ENCODE data around the gene SFI1. TPM values are rescaled to one million over a fixed set of nuclear protein-coding genes. Genes with fewer than 3 reads are reported as not detected.

SFI1 gene
- total and polyA plus RNA-seq, 2 of the 8 experiments (the other 6 are each of a cell fraction or from before 2014, with no cell fraction given): 10.4 to 30.1 TPM

DNA sequence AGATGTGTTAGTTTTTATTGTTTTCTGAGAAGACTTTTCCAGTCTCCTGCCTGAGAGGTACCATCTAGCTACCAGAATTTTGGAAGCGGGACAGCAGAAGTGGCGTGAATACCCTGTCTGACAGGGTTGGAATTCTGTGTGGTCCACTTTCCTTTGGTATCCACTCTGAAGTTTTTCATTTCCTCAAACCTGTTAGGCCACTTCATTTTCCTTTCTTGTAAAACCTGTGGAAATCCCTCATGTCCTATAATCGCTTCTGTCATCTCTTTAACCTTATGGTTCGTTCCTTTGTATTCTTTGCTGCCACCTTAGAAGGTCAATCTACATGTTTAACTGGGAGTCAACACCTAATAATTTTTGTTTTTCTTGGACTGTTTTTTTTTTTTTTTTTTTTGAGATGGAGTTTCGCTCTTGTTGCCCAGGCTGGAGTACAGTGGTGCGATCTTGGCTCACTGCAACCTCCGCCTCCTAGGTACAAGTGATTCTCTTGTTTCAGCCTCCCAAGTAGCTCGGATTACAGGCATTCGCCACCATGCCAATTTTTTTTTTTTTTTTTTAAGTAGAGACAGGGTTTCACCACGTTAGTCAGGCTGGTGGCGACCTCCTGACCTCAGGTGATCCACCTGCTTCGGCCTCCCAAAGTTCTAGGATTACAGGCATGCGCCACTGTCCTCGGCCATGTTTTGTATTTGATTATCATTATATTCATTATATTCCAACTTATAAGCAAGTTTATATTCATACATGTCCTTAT is 7.1 kb downstream of the SFI1 start:
- no peak overlapping the region for H2BK12ac ChIP-seq (ENCODE audit: low read depth, low read length)
- DNase-seq (ENCODE audit: low read depth in 1 of 2, low spot score in 2 of 2) (no peak), FAIRE-seq (no peak)
- no peaks in the 10 kb centered on the region for H3K27me3 ChIP-seq (replicated peaks in 1 of 4; ENCODE audit: control insufficient read depth in 3 of 4, extremely low read depth in 1 of 4, insufficient read depth in 3 of 4, low read length in 3 of 4)
- no peak overlapping the region for H3K4me3 ChIP-seq (ENCODE audit: extremely low read depth in 1 of 4, insufficient read depth in 2 of 4, low read depth in 3 of 4, low read length in 4 of 4)
- H3K9me3 ChIP-seq (ENCODE audit: insufficient read depth in 2 of 2, low read depth in 1 of 2, low read length in 1 of 2): no peaks in the 10 kb centered on the region; a peak in 1 of 4 replicates
- H4K8ac ChIP-seq (ENCODE audit: extremely low read depth, insufficient read depth, low read length): no peak overlapping the region
- no peaks in the 10 kb centered on the region; a peak in 1 of 8 replicates for H3K36me3 ChIP-seq (ENCODE audit: control insufficient read depth in 2 of 4, insufficient read depth in 4 of 4, low read length in 3 of 4)
- no peak overlapping the region for H3K56ac ChIP-seq (replicated peaks; ENCODE audit: insufficient read length, low read depth, low read length)
- no peak overlapping the region for H4K91ac ChIP-seq (replicated peaks; ENCODE audit: insufficient read length, low read length)
- no peaks in the 10 kb centered on the region for H4K20me1 ChIP-seq (replicated peaks in 1 of 2; ENCODE audit: control insufficient read depth in 1 of 2, insufficient read depth in 2 of 2, low read length in 2 of 2)
- H2AK5ac ChIP-seq (ENCODE audit: low read depth, low read length): no peak overlapping the region
- H2BK20ac ChIP-seq (ENCODE audit: low read length): no peak overlapping the region
- H3K4me2 ChIP-seq (ENCODE audit: insufficient read depth in 1 of 2, low read depth in 2 of 2, low read length in 2 of 2): no peak overlapping the region
- no peak overlapping the region for H3K14ac ChIP-seq (ENCODE audit: insufficient read length)
- H3K79me1 ChIP-seq (ENCODE audit: low read depth, low read length): no peaks in the 10 kb centered on the region
- no peak overlapping the region for H3K9ac ChIP-seq (replicated peaks in 1 of 4; ENCODE audit: extremely low read depth in 1 of 4, low read depth in 3 of 4, low read length in 3 of 4)
- no peak overlapping the region for H3K18ac ChIP-seq (ENCODE audit: extremely low read depth, low read length)
- WGBS, 2 experiments (ENCODE audit: extremely low coverage in 1 of 2, insufficient coverage in 1 of 2, insufficient read length in 1 of 2, insufficient replicate concordance in 2 of 2, low coverage in 1 of 2, low lambda C conversion rate in 2 of 2, missing lambda C conversion rate in 1 of 2): 80% methylated on average over 12 of the region's 14 CpGs; no CpG with 5 or more reads in 1 of the 2 experiments
- H3K79me2 ChIP-seq (ENCODE audit: control insufficient read depth in 1 of 2, insufficient read depth in 2 of 2, low read length in 2 of 2): peaks cover 0 to 6% of the 10 kb centered on the region in 2 experiments; a peak in 1 of 4 replicates
- CTCF ChIA-PET (ENCODE audit: partially characterized antibody): interaction anchor here (0.6 to 1.0 kb wide), 2 partner anchors 41 to 491 kb away, joined by 3 read pairs; no protein-coding TSS in a partner anchor
- H3K23ac ChIP-seq (ENCODE audit: insufficient read length): no peak overlapping the region
- H2BK120ac ChIP-seq (replicated peaks; ENCODE audit: low read depth, low read length): no peak overlapping the region
- H4K5ac ChIP-seq (ENCODE audit: insufficient read length, low read depth, low read length): no peak overlapping the region
- H2BK5ac ChIP-seq (ENCODE audit: low read depth, low read length): no peak overlapping the region
- POLR2A ChIA-PET (ENCODE audit: partially characterized antibody): interaction anchor here (1.0 kb wide), 1 partner anchor 8 kb away, joined by 3 read pairs; no protein-coding TSS in a partner anchor
- no peak overlapping the region for H2AFZ ChIP-seq (ENCODE audit: low read length)
- no peak overlapping the region for H3K4ac ChIP-seq (replicated peaks; ENCODE audit: insufficient read length, low read depth, low read length)
- H3K23me2 ChIP-seq (ENCODE audit: low read depth, low read length): no peaks in the 10 kb centered on the region
- H3K4me1 ChIP-seq (replicated peaks in 1 of 4; ENCODE audit: control insufficient read depth in 3 of 4, insufficient read depth in 4 of 4, low read length in 3 of 4): no peaks in the 10 kb centered on the region
- H3K27ac ChIP-seq (ENCODE audit: low read depth, low read length): no peak overlapping the region
- H2BK15ac ChIP-seq (ENCODE audit: low read length): no peak overlapping the region
- TF ChIP-seq, protein P1, sequence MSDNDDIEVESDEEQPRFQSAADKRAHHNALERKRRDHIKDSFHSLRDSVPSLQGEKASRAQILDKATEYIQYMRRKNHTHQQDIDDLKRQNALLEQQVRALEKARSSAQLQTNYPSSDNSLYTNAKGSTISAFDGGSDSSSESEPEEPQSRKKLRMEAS (IDR thresholded peaks at IDR 0.05): no peak
- TF ChIP-seq TEAD4 (IDR thresholded peaks at IDR 0.05; ENCODE audit: low read depth, low read length) (no peak), YY1 (IDR thresholded peaks at IDR 0.05; ENCODE audit: low read depth, low read length) (no peak), TCF12 (IDR thresholded peaks at IDR 0.05; ENCODE audit: low read depth, low read length) (no peak), ZNF274 (IDR thresholded peaks at IDR 0.05; ENCODE audit: borderline replicate concordance, extremely low read depth, low read length) (no peak), RBBP5 (IDR thresholded peaks at IDR 0.05; ENCODE audit: borderline replicate concordance, low read depth, low read length) (no peak), EZH2 (IDR thresholded peaks at IDR 0.05; ENCODE audit: low read depth, low read length, severe bottlenecking) (no peak)
- TF ChIP-seq, protein P2, sequence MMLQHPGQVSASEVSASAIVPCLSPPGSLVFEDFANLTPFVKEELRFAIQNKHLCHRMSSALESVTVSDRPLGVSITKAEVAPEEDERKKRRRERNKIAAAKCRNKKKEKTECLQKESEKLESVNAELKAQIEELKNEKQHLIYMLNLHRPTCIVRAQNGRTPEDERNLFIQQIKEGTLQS (IDR thresholded peaks at IDR 0.05; ENCODE audit: insufficient read depth, low read depth, low read length): no peak
